Gastrocnemius medialis (tissue), 4 donors: ENCODE measurements around the gene CNOT4. TPM values are rescaled to one million over a fixed set of nuclear protein-coding genes. Genes with fewer than 3 reads are reported as not detected.

Experiments used
- ATAC-seq, 2 donors: fragments of 150-250 bp; one replicate each; pipeline ENCODE4 v1.9.1; 2016
- DNase-seq, 2 donors: peaks; one replicate each; pipeline ENCODE4 v3.0.0-alpha.2; 2019
- H3K27ac ChIP-seq, 4 donors: fragments of 200-600 bp; sonication (generic); 1 replicate in 1 of 4; 2 replicates in 3 of 4; pipeline ENCODE4 v1.5.1; 2016 to 2018; ENCODE audit warnings: mild to moderate bottlenecking in 2 of 4, moderate library complexity in 1 of 4
- H3K27me3 ChIP-seq, 3 donors: fragments of 200-600 bp; sonication (generic) in 2 of 3; 1 replicate in 1 of 3; 2 replicates in 2 of 3; pipeline versions ENCODE4 v1.5.1 to v1.6.0; 2016 to 2019; ENCODE audit warnings: mild to moderate bottlenecking in 1 of 3, moderate library complexity in 1 of 3
- H3K36me3 ChIP-seq, 2 donors: fragments of 200-600 bp; sonication (generic) in 1 of 2; one replicate each; pipeline ENCODE4 v1.5.1; 2017 to 2018
- H3K4me1 ChIP-seq, 2 donors: fragments of 200-600 bp; sonication (generic) in 1 of 2; one replicate each; pipeline ENCODE4 v1.5.1; 2016 to 2017; ENCODE audit warnings: mild to moderate bottlenecking in 2 of 2
- H3K4me3 ChIP-seq, 4 donors: fragments of 200-600 bp; sonication (generic) in 3 of 4; 1 replicate in 1 of 4; 2 replicates in 3 of 4; pipeline ENCODE4 v1.5.1; 2016 to 2019; ENCODE audit warnings: mild to moderate bottlenecking in 2 of 4
- H3K9me3 ChIP-seq, 3 donors: fragments of 200-600 bp; sonication (generic) in 2 of 3; 1 replicate in 1 of 3; 2 replicates in 2 of 3; pipeline ENCODE4 v1.5.1; 2016 to 2019
- POLR2A ChIP-seq, 2 donors: fragments of 450-650 bp; IDR thresholded peaks; one replicate each; pipeline ENCODE4 v1.6.1; 2017; ENCODE audit warnings: antibody characterized with exemption in 2 of 2, mild to moderate bottlenecking in 2 of 2, moderate library complexity in 2 of 2
- in situ Hi-C, 4 donors: fragments of 200-750 bp; cut with MboI; loops; one replicate each; pipeline versions ENCODE4 v1.15.0 to v1.8.0; 2017; ENCODE audit warnings: low sequenced_read_pairs in 4 of 4
- intact Hi-C: fragments of 100-400 bp; cut with DNase I; formaldehyde crosslinking; loops from one replicate; pipeline ENCODE4 v1.15.1; 2023; ENCODE audit warnings: low total_unique reads
- total RNA-seq, 4 donors: library from RNA; depleted of rRNA; stranded (reverse); fragments of >200 nt; gene quantifications; one replicate each; pipeline versions ENCODE4 v1.1.0 to v1.2.3, GENCODE V29; 2016
- TF ChIP-seq, protein P1 (sequence below), 5 experiments: fragments of 450-650 bp in 3 of 5; fragments of 200-600 bp in 2 of 5; sonication (generic) in 2 of 5; IDR thresholded peaks in 4 of 5; conservative IDR thresholded peaks in 1 of 5; 1 replicate in 4 of 5; 2 replicates in 1 of 5; pipeline ENCODE4 v1.5.1; 2016 to 2019; ENCODE audit warnings: antibody characterized with exemption in 5 of 5, mild to moderate bottlenecking in 3 of 5, moderate library complexity in 3 of 5

CNOT4 gene
- total RNA-seq, 4 donors from 2014 or later = 25.5 to 38.1 (median 30.7) TPM

DNA sequence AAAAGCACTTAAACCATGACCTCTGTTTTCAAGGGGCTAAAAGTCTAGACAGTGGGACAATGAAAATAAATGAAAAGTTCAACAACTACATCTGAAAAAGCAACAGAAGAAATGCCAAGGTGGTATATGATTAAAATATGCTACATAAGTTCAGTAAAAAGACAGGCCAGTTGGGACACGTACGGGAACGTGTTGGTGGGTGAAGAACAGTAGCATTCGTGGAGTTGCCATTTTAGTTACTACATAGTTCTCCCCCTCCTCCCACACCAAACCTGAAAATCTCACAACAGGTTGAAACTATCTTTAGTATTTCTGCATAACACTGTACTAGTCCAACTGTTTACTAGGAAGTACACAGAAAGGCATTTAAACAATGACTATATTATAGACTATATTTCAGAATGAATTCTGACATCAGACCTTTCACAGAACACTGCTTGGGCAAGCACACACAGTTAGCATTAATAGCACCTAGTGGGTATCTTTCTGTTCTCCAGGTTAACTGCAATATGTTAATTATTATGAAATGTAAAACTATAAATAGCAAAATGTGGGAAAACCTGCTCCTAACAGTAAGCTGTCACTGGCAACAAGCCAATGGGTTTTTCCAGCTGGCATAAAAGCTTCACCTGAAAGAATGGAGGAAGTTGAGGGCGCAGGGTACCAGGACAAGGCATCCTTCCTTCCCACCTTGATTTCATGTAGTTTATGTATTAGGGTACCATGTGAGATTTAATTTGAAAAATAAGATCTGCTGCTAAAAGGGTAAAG is 141.3 kb downstream of the CNOT4 start:
- intact Hi-C loops (no loop called here), in situ Hi-C loops (no loop called here)
- ATAC-seq (no peak), DNase-seq (no peak)
- H3K27me3 ChIP-seq = no peaks in the 10 kb centered on the region
- H3K4me1 ChIP-seq = peaks cover 22 to 30% of the 10 kb centered on the region in 2 donors
- TF ChIP-seq POLR2A (IDR thresholded peaks at IDR 0.05) = no peak
- TF ChIP-seq, protein P1, sequence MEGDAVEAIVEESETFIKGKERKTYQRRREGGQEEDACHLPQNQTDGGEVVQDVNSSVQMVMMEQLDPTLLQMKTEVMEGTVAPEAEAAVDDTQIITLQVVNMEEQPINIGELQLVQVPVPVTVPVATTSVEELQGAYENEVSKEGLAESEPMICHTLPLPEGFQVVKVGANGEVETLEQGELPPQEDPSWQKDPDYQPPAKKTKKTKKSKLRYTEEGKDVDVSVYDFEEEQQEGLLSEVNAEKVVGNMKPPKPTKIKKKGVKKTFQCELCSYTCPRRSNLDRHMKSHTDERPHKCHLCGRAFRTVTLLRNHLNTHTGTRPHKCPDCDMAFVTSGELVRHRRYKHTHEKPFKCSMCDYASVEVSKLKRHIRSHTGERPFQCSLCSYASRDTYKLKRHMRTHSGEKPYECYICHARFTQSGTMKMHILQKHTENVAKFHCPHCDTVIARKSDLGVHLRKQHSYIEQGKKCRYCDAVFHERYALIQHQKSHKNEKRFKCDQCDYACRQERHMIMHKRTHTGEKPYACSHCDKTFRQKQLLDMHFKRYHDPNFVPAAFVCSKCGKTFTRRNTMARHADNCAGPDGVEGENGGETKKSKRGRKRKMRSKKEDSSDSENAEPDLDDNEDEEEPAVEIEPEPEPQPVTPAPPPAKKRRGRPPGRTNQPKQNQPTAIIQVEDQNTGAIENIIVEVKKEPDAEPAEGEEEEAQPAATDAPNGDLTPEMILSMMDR (IDR thresholded peaks at IDR 0.05 in 4 of 5, conservative IDR thresholded peaks at IDR 0.05 in 1 of 5) = no peak
- H3K9me3 ChIP-seq = no peaks in the 10 kb centered on the region
- H3K4me3 ChIP-seq = no peak overlapping the region
- H3K36me3 ChIP-seq = no peaks in the 10 kb centered on the region
- H3K27ac ChIP-seq = no peak overlapping the region

DNA sequence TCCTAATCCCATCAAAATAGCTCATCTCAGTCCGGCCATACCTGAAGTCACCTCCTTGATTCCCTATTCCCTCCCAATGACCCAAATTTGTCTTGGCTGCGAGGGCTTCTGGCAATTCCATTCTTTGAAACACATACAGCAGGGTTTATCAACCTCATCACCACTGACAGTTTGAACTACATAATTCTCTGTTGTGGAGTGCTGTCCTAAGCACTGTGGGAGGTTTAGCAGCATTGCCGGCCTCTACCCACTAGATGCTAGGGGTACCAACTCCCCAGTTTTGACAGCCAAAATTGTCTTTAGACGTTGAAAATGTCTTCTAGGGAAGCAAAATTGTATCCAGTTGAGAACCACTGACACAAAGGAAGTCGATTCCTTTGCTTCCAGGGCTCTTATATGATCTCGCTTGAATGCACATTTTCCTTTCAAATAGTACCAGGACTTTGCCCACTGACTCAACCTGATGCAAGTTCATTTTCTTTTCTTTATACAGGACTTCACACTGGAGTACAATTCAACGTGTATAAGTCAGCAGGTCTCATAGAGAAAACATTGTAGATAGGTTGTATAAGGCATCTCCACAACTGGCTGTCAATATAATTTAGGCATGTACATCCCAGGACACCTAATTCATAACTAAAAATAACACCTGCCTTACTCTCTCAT is 142.9 kb downstream of the CNOT4 start:
- no peaks in the 10 kb centered on the region for H3K9me3 ChIP-seq
- H3K27me3 ChIP-seq = no peaks in the 10 kb centered on the region
- intact Hi-C loops = no loop called here
- no peak overlapping the region for H3K27ac ChIP-seq
- TF ChIP-seq POLR2A (IDR thresholded peaks at IDR 0.05) = no peak
- TF ChIP-seq, protein P1 (IDR thresholded peaks at IDR 0.05 in 4 of 5, conservative IDR thresholded peaks at IDR 0.05 in 1 of 5) = no peak
- ATAC-seq (no peak), DNase-seq (no peak)
- in situ Hi-C loops = no loop called here
- no peak overlapping the region for H3K4me3 ChIP-seq
- H3K36me3 ChIP-seq = peaks cover 0 to 5% of the 10 kb centered on the region in 2 donors
- peaks cover 22 to 30% of the 10 kb centered on the region in 2 donors for H3K4me1 ChIP-seq

DNA sequence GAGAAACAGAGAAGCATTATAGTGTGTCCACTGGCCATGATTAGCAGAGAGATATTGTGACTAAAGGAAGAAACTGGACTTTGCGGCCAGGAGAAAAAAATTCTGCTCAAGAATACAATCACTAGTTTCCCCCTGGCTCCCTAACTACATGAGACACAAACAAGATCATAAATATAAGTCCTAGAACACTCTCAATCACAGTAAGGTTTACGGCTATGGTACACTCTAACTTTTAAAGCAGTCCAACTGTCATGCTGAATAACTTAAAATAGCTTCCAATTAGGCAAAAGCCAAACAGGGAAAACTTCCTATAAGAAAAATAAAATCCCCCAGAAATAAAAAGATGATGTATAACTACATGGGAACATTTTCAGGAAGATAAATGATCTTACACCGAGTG is 144.2 kb downstream of the CNOT4 start:
- no peak for ATAC-seq
- in situ Hi-C loops = no loop called here

DNA sequence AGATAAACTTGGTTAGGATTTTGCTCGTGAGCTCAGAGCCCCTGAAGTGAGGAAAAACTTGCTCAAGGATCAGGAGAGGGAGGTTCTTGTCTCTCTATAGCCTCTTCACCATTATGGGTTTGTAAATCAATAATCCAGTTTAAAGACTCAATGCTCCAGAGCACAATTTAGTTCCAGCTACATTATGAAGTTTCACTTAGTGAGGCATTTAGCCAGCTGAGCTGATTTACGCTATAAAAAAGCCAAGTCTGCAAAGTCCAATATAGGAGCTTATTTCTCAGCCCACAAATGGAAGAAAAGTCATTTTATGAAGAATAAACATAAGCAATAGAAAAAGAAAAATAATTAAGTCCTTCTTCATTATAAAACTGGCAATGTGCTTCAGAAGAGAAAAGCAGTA is 145.7 kb downstream of the CNOT4 start:
- no peak overlapping the region for H3K4me3 ChIP-seq
- H3K36me3 ChIP-seq = peaks cover 0 to 5% of the 10 kb centered on the region in 2 donors
- H3K4me1 ChIP-seq = peaks cover 22 to 30% of the 10 kb centered on the region in 2 donors
- no peaks in the 10 kb centered on the region for H3K27me3 ChIP-seq
- TF ChIP-seq, protein P1 (IDR thresholded peaks at IDR 0.05 in 4 of 5, conservative IDR thresholded peaks at IDR 0.05 in 1 of 5) = no peak
- TF ChIP-seq POLR2A (IDR thresholded peaks at IDR 0.05) = no peak
- DNase-seq = no peak
- in situ Hi-C loops = no loop called here
- ATAC-seq = no peak
- no peaks in the 10 kb centered on the region for H3K9me3 ChIP-seq
- intact Hi-C loops = no loop called here
- H3K27ac ChIP-seq = no peak overlapping the region

More for the DNA sequence above, 144.2 kb downstream of the CNOT4 start:
- Histone ChIP-seq H3K27me3 (no peaks in the 10 kb centered on the region), H3K9me3 (no peaks in the 10 kb centered on the region), H3K4me1 (peaks cover 22 to 30% of the 10 kb centered on the region in 2 donors), H3K27ac (no peak overlapping the region), H3K36me3 (peaks cover 0 to 5% of the 10 kb centered on the region in 2 donors), H3K4me3 (no peak overlapping the region)
- no peak for DNase-seq
- TF ChIP-seq, protein P1 (IDR thresholded peaks at IDR 0.05 in 4 of 5, conservative IDR thresholded peaks at IDR 0.05 in 1 of 5) = no peak
- no peak for TF ChIP-seq POLR2A (IDR thresholded peaks at IDR 0.05)
- intact Hi-C loops = no loop called here
